ENCODE measurements around the gene UVRAG.
A peak's percentile ranks its signal among the peaks of the same experiment; 100 is the strongest.
"Not testable (repeated sequence)": the region's sequence is repeated elsewhere in the genome, so short reads cannot be mapped to it uniquely, and the experiment has no call there.

The UVRAG gene

DNA sequence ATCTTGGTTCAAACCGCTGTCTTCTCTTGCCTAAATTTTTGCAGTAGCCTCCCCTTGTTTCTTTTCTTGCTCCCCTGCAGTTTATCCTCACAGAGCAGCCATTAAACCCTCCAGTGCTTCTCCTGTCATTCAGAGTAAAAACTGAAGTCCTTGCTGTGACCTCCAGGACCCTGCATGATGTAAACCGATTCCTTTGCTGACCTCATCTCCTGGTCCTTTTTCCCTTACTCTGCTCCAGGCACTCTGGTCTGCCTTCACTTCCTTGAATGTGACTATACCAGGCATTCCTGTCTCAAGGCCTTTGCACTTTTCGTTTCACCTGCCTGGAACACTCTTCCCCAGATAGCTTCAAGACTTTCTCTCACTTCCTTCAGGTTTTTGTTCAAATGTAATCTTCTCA lies 239.3 kb downstream of the UVRAG start:
- TF ChIP-seq, protein P1, sequence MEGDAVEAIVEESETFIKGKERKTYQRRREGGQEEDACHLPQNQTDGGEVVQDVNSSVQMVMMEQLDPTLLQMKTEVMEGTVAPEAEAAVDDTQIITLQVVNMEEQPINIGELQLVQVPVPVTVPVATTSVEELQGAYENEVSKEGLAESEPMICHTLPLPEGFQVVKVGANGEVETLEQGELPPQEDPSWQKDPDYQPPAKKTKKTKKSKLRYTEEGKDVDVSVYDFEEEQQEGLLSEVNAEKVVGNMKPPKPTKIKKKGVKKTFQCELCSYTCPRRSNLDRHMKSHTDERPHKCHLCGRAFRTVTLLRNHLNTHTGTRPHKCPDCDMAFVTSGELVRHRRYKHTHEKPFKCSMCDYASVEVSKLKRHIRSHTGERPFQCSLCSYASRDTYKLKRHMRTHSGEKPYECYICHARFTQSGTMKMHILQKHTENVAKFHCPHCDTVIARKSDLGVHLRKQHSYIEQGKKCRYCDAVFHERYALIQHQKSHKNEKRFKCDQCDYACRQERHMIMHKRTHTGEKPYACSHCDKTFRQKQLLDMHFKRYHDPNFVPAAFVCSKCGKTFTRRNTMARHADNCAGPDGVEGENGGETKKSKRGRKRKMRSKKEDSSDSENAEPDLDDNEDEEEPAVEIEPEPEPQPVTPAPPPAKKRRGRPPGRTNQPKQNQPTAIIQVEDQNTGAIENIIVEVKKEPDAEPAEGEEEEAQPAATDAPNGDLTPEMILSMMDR (IDR thresholded peaks at IDR 0.05; ENCODE audit: insufficient read depth, low read length, poor library complexity, severe bottlenecking) = no peak
- no peaks in the 10 kb centered on the region for H3K27me3 ChIP-seq (replicated peaks; ENCODE audit: control insufficient read depth, insufficient read depth, low read length)

GRCh38 chr11:76056876-76057275 lies 241.9 kb downstream of the UVRAG start:
- DNase-seq (ENCODE audit: extremely low read depth, insufficient read length) = no peak
- TF ChIP-seq, protein P1 (IDR thresholded peaks at IDR 0.05; ENCODE audit: insufficient read depth, low read length, poor library complexity, severe bottlenecking) = no peak
- peaks cover 9% of the 10 kb centered on the region for H3K36me3 ChIP-seq (ENCODE audit: control insufficient read depth, insufficient read depth, low read length)
- no peaks in the 10 kb centered on the region for H3K27me3 ChIP-seq (replicated peaks; ENCODE audit: control insufficient read depth, insufficient read depth, low read length)
- H3K4me3 ChIP-seq (replicated peaks; ENCODE audit: low read depth, low read length) = no peak overlapping the region

More for the DNA sequence above, 239.3 kb downstream of the UVRAG start:
- peaks cover 11% of the 10 kb centered on the region for H3K36me3 ChIP-seq (ENCODE audit: control insufficient read depth, insufficient read depth, low read length)
- DNase-seq (ENCODE audit: extremely low read depth, insufficient read length) = no peak
- no peak overlapping the region for H3K4me3 ChIP-seq (replicated peaks; ENCODE audit: low read depth, low read length)

DNA sequence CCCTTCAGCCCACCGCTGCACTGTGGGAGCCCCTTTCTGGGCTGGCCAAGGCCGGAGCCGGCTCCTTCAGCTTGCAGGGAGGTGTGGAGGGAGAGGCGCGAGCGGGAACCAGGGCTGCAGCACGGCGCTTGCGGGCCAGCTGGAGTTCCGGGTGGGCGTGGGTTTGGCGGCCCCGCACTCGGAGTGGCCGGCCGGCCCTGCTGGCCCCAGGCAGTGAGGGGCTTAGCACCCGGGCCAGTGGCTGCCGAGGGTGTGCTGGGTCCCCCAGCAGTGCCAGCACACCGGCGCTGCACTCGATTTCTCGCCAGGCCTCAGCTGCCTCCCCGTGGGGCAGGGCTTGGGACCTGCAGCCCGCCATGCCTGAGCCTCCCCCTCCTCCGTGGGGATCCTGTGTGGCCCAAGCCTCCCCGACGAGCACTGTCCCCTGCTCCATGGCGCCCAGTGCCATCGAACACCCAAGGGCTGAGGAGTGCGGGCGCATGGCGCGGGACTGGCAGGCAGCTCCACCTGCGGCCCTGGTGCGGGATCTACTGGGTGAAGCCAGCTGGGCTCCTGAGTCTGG lies 245.5 kb downstream of the UVRAG start:
- DNase-seq (ENCODE audit: extremely low read depth, insufficient read length); H3K36me3 ChIP-seq (ENCODE audit: control insufficient read depth, insufficient read depth, low read length); H3K4me3 ChIP-seq (replicated peaks; ENCODE audit: low read depth, low read length); H3K27me3 ChIP-seq (replicated peaks; ENCODE audit: control insufficient read depth, insufficient read depth, low read length): not testable (repeated sequence)

DNA sequence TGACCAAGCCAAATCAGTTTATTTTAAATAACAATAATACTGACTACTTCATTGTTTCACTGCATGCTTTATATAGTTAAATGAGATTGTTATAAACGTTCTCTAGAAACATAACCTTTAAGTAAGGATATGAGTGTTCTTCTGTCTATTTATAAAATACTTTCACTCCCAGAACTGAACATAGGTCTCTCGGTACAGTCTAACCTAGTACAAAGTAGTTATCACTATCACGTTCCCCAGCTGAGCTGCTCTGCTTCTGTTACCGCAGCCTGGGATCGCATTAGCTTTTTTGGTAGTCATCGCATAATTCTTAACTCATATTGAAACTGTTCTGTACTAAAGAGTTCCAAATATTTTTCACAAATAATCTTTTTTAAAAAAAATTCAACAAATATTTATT lies 247.7 kb downstream of the UVRAG start:
- H3K27me3 ChIP-seq (replicated peaks; ENCODE audit: control insufficient read depth, insufficient read depth, low read length) = no peaks in the 10 kb centered on the region
- H3K36me3 ChIP-seq (ENCODE audit: control insufficient read depth, insufficient read depth, low read length) = peaks cover 8% of the 10 kb centered on the region
- peak; percentile 58 for DNase-seq (ENCODE audit: extremely low read depth, insufficient read length)
- no peak overlapping the region for H3K4me3 ChIP-seq (replicated peaks; ENCODE audit: low read depth, low read length)
- TF ChIP-seq, protein P1 (IDR thresholded peaks at IDR 0.05; ENCODE audit: insufficient read depth, low read length, poor library complexity, severe bottlenecking) = no peak

DNA sequence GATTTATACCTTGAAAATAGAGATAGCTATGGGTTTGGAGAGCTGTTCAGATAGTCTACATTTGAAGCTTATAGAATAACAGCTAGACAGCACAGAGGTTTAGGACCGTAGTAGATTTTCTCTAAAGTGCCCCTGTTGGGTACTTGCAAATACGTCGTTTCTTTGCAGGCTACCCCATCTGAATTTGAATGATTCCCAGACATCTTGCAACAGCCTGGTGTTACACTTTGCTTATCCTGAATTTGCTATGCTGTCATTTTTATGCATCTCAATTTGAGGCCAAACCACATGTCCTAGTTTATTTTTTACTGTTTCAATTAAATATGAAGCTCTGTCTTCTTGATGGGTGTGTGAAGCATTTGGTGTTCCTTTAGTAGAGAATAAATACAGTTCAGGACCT lies 249.2 kb downstream of the UVRAG start:
- Histone ChIP-seq H3K36me3 (ENCODE audit: control insufficient read depth, insufficient read depth, low read length) (peaks cover 12% of the 10 kb centered on the region), H3K4me3 (replicated peaks; ENCODE audit: low read depth, low read length) (no peak overlapping the region), H3K27me3 (replicated peaks; ENCODE audit: control insufficient read depth, insufficient read depth, low read length) (no peaks in the 10 kb centered on the region)
- TF ChIP-seq, protein P1 (IDR thresholded peaks at IDR 0.05; ENCODE audit: insufficient read depth, low read length, poor library complexity, severe bottlenecking) = no peak
- no peak for DNase-seq (ENCODE audit: extremely low read depth, insufficient read length)

GRCh38 chr11:76067099-76067498 lies 252.1 kb downstream of the UVRAG start:
- no peak overlapping the region for H3K4me3 ChIP-seq (replicated peaks; ENCODE audit: low read depth, low read length)
- DNase-seq (ENCODE audit: extremely low read depth, insufficient read length) = no peak
- H3K27me3 ChIP-seq (replicated peaks; ENCODE audit: control insufficient read depth, insufficient read depth, low read length) = no peaks in the 10 kb centered on the region
- peaks cover 10% of the 10 kb centered on the region for H3K36me3 ChIP-seq (ENCODE audit: control insufficient read depth, insufficient read depth, low read length)
- TF ChIP-seq, protein P1 (IDR thresholded peaks at IDR 0.05; ENCODE audit: insufficient read depth, low read length, poor library complexity, severe bottlenecking) = no peak
